ENCODE results near the gene ATP1A4.
A peak's percentile ranks its signal among the peaks of the same experiment; 100 is the strongest.

- TF ChIP-seq CTCF (IDR thresholded peaks at IDR 0.05; ENCODE audit: low read depth, low read length, poor library complexity, severe bottlenecking): peak; percentile 23
- TF ChIP-seq EZH2phosphoT487 (IDR thresholded peaks at IDR 0.05; ENCODE audit: borderline replicate concordance, low read length): no peak
Measured at GRCh38 chr1:160161965-160162705, 10.7 kb downstream of the ATP1A4 start.

Data from DOHH2 (cell line).